ENCODE measurements around the gene PLAAT1.

DNA sequence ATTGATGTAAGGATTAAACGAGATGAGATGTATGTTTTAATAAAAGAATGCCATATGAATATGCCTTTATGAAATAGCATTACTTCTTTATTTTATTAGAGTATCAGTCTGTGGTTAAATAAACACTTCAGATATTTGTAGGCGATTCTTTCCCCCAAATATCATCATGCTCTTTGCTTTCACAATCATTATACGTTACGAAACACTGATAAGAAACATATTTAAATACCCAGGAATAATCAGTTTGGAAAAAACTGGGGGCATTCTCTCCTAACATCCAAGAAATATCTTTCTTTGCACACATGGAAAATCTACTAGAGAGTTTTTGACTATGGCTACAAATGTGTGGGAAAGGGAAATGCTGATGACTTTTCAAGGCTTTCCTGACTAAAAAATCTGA is 4.4 kb upstream of the PLAAT1 start:
- no peak for TF ChIP-seq CTCF (IDR thresholded peaks at IDR 0.05)
- no peak for TF ChIP-seq POLR2A (IDR thresholded peaks at IDR 0.05)

Data from testis (tissue), 2 donors.